Gastrocnemius medialis (tissue), 4 donors: ENCODE data around the gene RPL36A.

ENCODE experiments used
- CTCF ChIP-seq, 5 experiments: fragments of 450-650 bp in 3 of 5; fragments of 200-600 bp in 2 of 5; sonication (generic) in 2 of 5; IDR thresholded peaks in 4 of 5; conservative IDR thresholded peaks in 1 of 5; 1 replicate in 4 of 5; 2 replicates in 1 of 5; pipeline ENCODE4 v1.5.1; 2016 to 2019; ENCODE audit warnings: antibody characterized with exemption in 5 of 5, mild to moderate bottlenecking in 3 of 5, moderate library complexity in 3 of 5
- POLR2A ChIP-seq, 2 donors: fragments of 450-650 bp; IDR thresholded peaks; one replicate each; pipeline ENCODE4 v1.6.1; 2017; ENCODE audit warnings: antibody characterized with exemption in 2 of 2, mild to moderate bottlenecking in 2 of 2, moderate library complexity in 2 of 2

GRCh38 chrX:101416691-101417090 is 25.9 kb downstream of the RPL36A start:
- no peak for TF ChIP-seq CTCF (IDR thresholded peaks at IDR 0.05 in 4 of 5, conservative IDR thresholded peaks at IDR 0.05 in 1 of 5)
- no peak for TF ChIP-seq POLR2A (IDR thresholded peaks at IDR 0.05)
